GM12892 (cell line): ENCODE measurements around the gene DCST1.

ENCODE experiments used
- POLR2A ChIP-seq: IDR thresholded peaks from 2 replicates; pipeline ENCODE4 v1.6.1; 2011; ENCODE audit warnings: low read depth, low read length, control low read depth
- POLR2AphosphoS5 ChIP-seq: IDR thresholded peaks from 2 replicates; pipeline ENCODE4 v1.6.1; 2011; ENCODE audit warnings: low read depth, low read length, control low read depth

DNA sequence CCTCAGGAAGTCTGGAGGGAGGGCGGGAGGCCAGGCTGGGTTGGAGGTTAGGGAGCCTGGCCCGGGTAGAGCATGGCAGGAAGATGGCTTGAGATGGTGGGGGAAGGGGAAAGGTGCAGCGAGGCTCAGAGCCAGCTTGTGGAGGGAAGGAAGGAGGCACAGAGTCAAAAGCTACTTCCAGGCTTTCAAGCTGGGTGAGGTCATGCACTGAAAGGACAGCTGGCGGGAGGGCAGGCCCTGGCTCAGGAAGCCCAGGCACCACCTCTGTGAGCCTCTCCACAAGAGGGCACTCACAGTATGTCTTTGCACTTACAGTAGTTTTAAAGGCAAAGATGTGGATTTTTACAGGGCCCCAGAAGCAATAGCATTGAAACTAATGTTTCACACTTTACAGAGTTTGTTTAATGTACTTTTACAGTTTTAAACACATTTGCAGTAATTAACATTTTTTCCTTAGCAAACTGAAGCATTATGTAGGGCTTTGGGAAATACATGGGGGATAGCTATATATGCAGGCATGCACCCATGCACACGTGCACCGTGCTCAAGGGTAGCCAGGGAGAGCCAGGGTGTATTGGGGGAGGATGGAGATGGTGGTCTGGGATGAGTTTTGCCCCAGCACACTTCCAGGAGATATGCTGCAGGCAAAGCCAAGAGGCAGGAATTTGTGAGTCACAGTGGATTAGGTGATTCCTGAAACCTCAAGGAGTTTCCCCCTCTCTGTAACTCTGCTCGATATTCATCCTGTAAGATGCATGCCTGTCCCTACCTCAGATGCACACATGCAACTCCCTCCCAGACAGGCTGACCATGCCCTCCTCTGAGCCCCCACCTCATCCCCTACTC lies 11.4 kb downstream of the DCST1 start:
- TF ChIP-seq POLR2AphosphoS5, result no peak
- TF ChIP-seq POLR2A, result no peak
